Testis (tissue), 2 donors: Measurements from ENCODE around the gene FITM1.

Experiments
- CTCF ChIP-seq, 3 experiments: fragments of 450-650 bp in 2 of 3; fragments of 200-600 bp in 1 of 3; sonication (generic) in 1 of 3; IDR thresholded peaks; one replicate each; pipeline ENCODE4 v1.5.1; 2016 to 2019; ENCODE audit warnings: antibody characterized with exemption in 3 of 3, mild to moderate bottlenecking in 2 of 3, moderate library complexity in 1 of 3
- POLR2A ChIP-seq: fragments of 450-650 bp; IDR thresholded peaks from one replicate; pipeline ENCODE4 v1.6.1; 2017; ENCODE audit warnings: antibody characterized with exemption, mild to moderate bottlenecking, moderate library complexity

GRCh38 chr14:24159777-24160498, 29.5 kb downstream of the FITM1 start:
- TF ChIP-seq CTCF (IDR thresholded peaks at IDR 0.05): no peak
- no peak for TF ChIP-seq POLR2A
